Astrocyte of the cerebellum (primary cell): ENCODE data around the gene ISOC2.
"Not testable (repeated sequence)": the region's sequence is repeated elsewhere in the genome, so short reads cannot be mapped to it uniquely, and the experiment has no call there.

Experiments used
- DNase-seq: peaks from one replicate; pipeline ENCODE4 v3.0.0-alpha.2; 2011; ENCODE audit warnings: low read depth
- H3K4me3 ChIP-seq: 2 replicates; pipeline ENCODE4 v1.5.1; 2011; ENCODE audit warnings: mild to moderate bottlenecking, low read depth, low read length, moderate library complexity
- CTCF ChIP-seq: IDR thresholded peaks from 2 replicates; pipeline ENCODE4 v1.5.1; 2012; ENCODE audit warnings: low read length, low read depth, moderate library complexity, mild to moderate bottlenecking; ENCODE audit errors: missing control alignments
- in situ Hi-C: cut with HindIII; loops from 2 replicates; pipeline ENCODE4 v1.10.0; 2017; ENCODE audit warnings: low sequenced_read_pairs

Gene ISOC2

GRCh38 chr19:55502197-55502952 is 40.9 kb upstream of the ISOC2 start:
- no peak for TF ChIP-seq CTCF
- DNase-seq = no peak
- in situ Hi-C loops = no loop called here
- no peak overlapping the region for H3K4me3 ChIP-seq

- no peak for DNase-seq
- in situ Hi-C loops = no loop called here
Measured at GRCh38 chr19:55500368-55500952, 39.0 kb upstream of the ISOC2 start.

GRCh38 chr19:55498246-55498840 is 36.9 kb upstream of the ISOC2 start:
- TF ChIP-seq CTCF = no peak
- no peak for DNase-seq
- in situ Hi-C loops = no loop called here
- no peak overlapping the region for H3K4me3 ChIP-seq

More at GRCh38 chr19:55500368-55500952, 39.0 kb upstream of the ISOC2 start:
- no peak overlapping the region for H3K4me3 ChIP-seq
- no peak for TF ChIP-seq CTCF

GRCh38 chr19:55497763-55498162 is 36.3 kb upstream of the ISOC2 start:
- in situ Hi-C loops = no loop called here
- DNase-seq = no peak
- no peak for TF ChIP-seq CTCF
- no peak overlapping the region for H3K4me3 ChIP-seq

- H3K4me3 ChIP-seq, in situ Hi-C loops, DNase-seq: not testable (repeated sequence)
Measured at GRCh38 chr19:55496820-55497219, 35.4 kb upstream of the ISOC2 start.

GRCh38 chr19:55495646-55496349 is 34.4 kb upstream of the ISOC2 start:
- DNase-seq = no peak
- H3K4me3 ChIP-seq = no peak overlapping the region
- no peak for TF ChIP-seq CTCF
- in situ Hi-C loops = no loop called here
